ENCODE measurements around the gene MRGPRD.

- TF ChIP-seq SUZ12 (IDR thresholded peaks at IDR 0.05; ENCODE audit: low read length) (no peak), CHD1 (IDR thresholded peaks at IDR 0.05; ENCODE audit: low read depth, low read length) (no peak), ATF2 (IDR thresholded peaks at IDR 0.05; ENCODE audit: low read length) (no peak), TCF12 (IDR thresholded peaks at IDR 0.05; ENCODE audit: low read depth, low read length) (no peak), MAX (IDR thresholded peaks at IDR 0.05) (no peak), HDAC6 (IDR thresholded peaks at IDR 0.05; ENCODE audit: low read depth, low read length) (no peak), GABPA (IDR thresholded peaks at IDR 0.05; ENCODE audit: borderline replicate concordance, insufficient read depth, low read length) (no peak), POLR2A (IDR thresholded peaks at IDR 0.05; ENCODE audit: control extremely low read depth in 1 of 2, low read depth in 2 of 2, low read length in 2 of 2) (no peak), CTCF (IDR thresholded peaks at IDR 0.05; ENCODE audit: control extremely low read depth in 1 of 3, insufficient read depth in 1 of 3, low read depth in 1 of 3, low read length in 3 of 3) (no peak), TAF1 (IDR thresholded peaks at IDR 0.05; ENCODE audit: low read depth, low read length) (no peak), RBBP5 (IDR thresholded peaks at IDR 0.05; ENCODE audit: borderline replicate concordance, low read depth, low read length) (no peak), MAFK (IDR thresholded peaks at IDR 0.05; ENCODE audit: low read depth, low read length) (no peak), EP300 (IDR thresholded peaks at IDR 0.05; ENCODE audit: borderline replicate concordance in 1 of 2, low read depth in 2 of 2, low read length in 2 of 2) (no peak), NANOG (IDR thresholded peaks at IDR 0.05; ENCODE audit: insufficient read depth, low read depth, low read length, poor library complexity, severe bottlenecking) (no peak)
Measured at GRCh38 chr11:69027704-69028372, 47.1 kb upstream of the MRGPRD start.

Data from H1 (cell line).